ENCODE data around the gene CERS6.

CERS6 gene

GRCh38 chr2:168529054-168529833 is 73.2 kb downstream of the CERS6 start:
- DNase-seq (ENCODE audit: low read depth in 4 of 4, low spot score in 1 of 4): no peak

GRCh38 chr2:168529900-168530561 is 74.0 kb downstream of the CERS6 start:
- no peak for DNase-seq (ENCODE audit: low read depth in 4 of 4, low spot score in 1 of 4)

GRCh38 chr2:168530982-168531622 is 75.0 kb downstream of the CERS6 start:
- DNase-seq (ENCODE audit: low read depth in 4 of 4, low spot score in 1 of 4): no peak

GRCh38 chr2:168534926-168535325 is 78.9 kb downstream of the CERS6 start:
- DNase-seq (ENCODE audit: low read depth in 4 of 4, low spot score in 1 of 4): no peak

GRCh38 chr2:168536925-168537466 is 80.9 kb downstream of the CERS6 start:
- DNase-seq (ENCODE audit: low read depth in 4 of 4, low spot score in 1 of 4): no peak

- DNase-seq (ENCODE audit: low read depth in 4 of 4, low spot score in 1 of 4): no peak
These were observed 82.1 kb downstream of the CERS6 start for GRCh38 chr2:168538133-168538532.

- DNase-seq (ENCODE audit: low read depth in 4 of 4, low spot score in 1 of 4): no peak
These were observed 82.5 kb downstream of the CERS6 start for GRCh38 chr2:168538534-168538933.

- no peak for DNase-seq (ENCODE audit: low read depth in 4 of 4, low spot score in 1 of 4)
These were observed 83.9 kb downstream of the CERS6 start for GRCh38 chr2:168539945-168540344.

GRCh38 chr2:168541858-168542257 is 85.8 kb downstream of the CERS6 start:
- DNase-seq (ENCODE audit: low read depth in 4 of 4, low spot score in 1 of 4): no peak

- no peak for DNase-seq (ENCODE audit: low read depth in 4 of 4, low spot score in 1 of 4)
These were observed 87.0 kb downstream of the CERS6 start for GRCh38 chr2:168543037-168543436.

GRCh38 chr2:168543935-168544334 is 87.9 kb downstream of the CERS6 start:
- DNase-seq (ENCODE audit: low read depth in 4 of 4, low spot score in 1 of 4): no peak

- DNase-seq (ENCODE audit: low read depth in 4 of 4, low spot score in 1 of 4): no peak
These were observed 89.5 kb downstream of the CERS6 start for GRCh38 chr2:168545439-168546082.

- DNase-seq (ENCODE audit: low read depth in 4 of 4, low spot score in 1 of 4): no peak
These were observed 94.6 kb downstream of the CERS6 start for GRCh38 chr2:168550670-168551069.

GRCh38 chr2:168552450-168552856 is 96.4 kb downstream of the CERS6 start:
- no peak for DNase-seq (ENCODE audit: low read depth in 4 of 4, low spot score in 1 of 4)

- DNase-seq (ENCODE audit: low read depth in 4 of 4, low spot score in 1 of 4): no peak
These were observed 99.2 kb downstream of the CERS6 start for GRCh38 chr2:168555283-168555682.

GRCh38 chr2:168559187-168559586 is 103.1 kb downstream of the CERS6 start:
- no peak for DNase-seq (ENCODE audit: low read depth in 4 of 4, low spot score in 1 of 4)

GRCh38 chr2:168560817-168561499 is 104.9 kb downstream of the CERS6 start:
- no peak for DNase-seq (ENCODE audit: low read depth in 4 of 4, low spot score in 1 of 4)

- DNase-seq (ENCODE audit: low read depth in 4 of 4, low spot score in 1 of 4): no peak
These were observed 105.9 kb downstream of the CERS6 start for GRCh38 chr2:168561991-168562390.

GRCh38 chr2:168562971-168563370 is 106.9 kb downstream of the CERS6 start:
- DNase-seq (ENCODE audit: low read depth in 4 of 4, low spot score in 1 of 4): no peak

GRCh38 chr2:168564641-168565040 is 108.6 kb downstream of the CERS6 start:
- DNase-seq (ENCODE audit: low read depth in 4 of 4, low spot score in 1 of 4): no peak

GRCh38 chr2:168565112-168565511 is 109.0 kb downstream of the CERS6 start:
- no peak for DNase-seq (ENCODE audit: low read depth in 4 of 4, low spot score in 1 of 4)

All from stimulated activated CD4-positive, alpha-beta T cell treated with anti-CD3 and anti-CD28 coated beads, Interleukin-1b, Interleukin-23, amount 100 ng/mL, for 24 hours (primary cell).